Measurements from ENCODE around the gene EIF3CL.
"Not testable (repeated sequence)": the region's sequence is repeated elsewhere in the genome, so short reads cannot be mapped to it uniquely, and the experiment has no call there.

The EIF3CL gene

DNA sequence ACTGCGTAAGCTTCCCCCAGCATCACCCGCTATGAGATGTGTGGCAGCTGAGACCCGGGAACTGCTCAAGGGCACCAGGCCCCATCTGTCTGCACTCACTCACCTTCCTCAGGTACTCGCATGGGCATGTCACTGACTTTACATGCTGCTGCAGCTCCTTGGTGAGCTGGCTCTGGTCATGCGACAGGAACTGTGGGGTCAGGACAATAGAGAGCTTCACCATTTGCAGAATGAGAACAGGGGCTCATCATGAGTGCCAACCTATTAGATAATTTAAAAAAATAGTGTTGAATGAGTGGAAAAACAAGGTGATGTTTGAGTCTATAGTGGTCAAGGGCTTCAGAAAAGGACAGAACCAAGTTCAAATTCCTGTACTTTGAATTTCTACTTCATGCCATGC is 41.0 kb downstream of the EIF3CL start:
- not testable (repeated sequence) for DNase-seq (ENCODE audit: low read depth)

DNA sequence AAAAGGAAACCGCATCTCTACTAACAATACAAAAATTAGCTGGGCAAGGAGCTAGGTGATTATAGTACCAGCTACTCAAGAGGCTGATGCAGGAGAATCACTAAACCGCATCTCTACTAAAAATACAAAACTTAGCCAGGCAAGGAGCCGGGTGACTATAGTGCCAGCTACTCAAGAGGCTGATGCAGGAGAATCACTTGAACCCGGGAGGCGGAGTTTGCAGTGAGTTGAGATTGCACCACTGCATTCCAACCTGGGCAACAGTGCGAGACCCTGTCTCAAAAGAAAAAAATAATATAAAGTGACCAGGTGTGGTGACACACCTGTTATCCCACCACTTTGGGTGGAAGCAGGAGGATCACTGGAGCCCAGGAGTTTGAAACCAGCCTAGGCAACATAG is 65.4 kb downstream of the EIF3CL start:
- not testable (repeated sequence) for DNase-seq (ENCODE audit: low read depth)

DNA sequence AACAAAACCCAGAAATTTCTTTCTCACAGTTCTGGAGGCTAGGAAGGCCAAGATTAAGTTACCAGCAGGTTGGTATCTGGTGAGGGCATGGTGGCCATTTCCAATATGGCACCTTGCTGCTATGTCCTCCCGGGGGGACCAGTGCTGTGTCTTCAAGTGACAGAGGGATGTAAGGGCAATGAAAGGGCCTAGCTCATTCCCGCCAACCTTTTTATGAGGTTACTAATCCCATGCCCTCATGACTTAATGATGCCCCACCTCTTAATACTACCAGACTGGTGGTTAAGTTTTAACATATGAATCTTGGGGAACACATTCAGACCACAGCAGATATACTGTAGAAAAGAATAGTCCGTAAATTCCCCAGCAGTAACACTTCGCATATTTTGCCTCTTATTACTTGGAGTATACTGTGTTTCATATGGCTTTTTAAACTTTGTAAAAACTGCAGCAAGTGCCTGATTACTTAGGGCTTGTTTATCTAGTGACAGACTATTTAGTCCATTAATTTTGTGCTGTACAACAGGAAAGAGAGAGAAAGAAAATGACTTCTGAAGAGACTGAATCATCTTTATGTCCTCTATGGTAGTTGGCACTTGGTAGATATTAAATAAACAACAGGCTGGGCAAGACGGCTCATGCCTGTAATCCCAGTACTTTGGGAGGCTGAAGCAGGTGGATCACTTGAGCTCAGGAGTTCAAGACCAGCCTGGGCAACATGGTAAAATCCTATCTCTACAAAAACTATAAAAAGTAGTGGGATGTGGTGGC is 66.5 kb downstream of the EIF3CL start:
- DNase-seq (ENCODE audit: low read depth), result not testable (repeated sequence)

DNA sequence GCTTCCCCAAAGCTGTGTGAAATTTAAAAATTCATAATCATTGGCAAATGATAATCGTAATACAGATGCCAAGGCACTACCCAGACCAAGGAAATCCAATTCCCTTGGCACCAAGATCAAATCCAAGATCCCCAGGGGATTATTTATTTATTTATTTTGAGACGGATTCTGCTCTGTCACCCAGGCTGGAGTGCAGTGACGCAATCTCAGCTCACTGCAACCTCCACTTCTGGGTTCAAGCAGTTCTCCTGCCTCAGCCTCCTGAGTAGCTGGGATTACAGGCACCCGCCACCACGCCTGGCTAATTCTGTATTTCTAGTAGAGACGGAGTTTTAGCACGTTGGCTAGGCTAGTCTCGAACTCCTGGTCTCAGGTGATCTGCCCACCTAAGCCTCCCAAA is 68.0 kb downstream of the EIF3CL start:
- not testable (repeated sequence) for DNase-seq (ENCODE audit: low read depth)

DNA sequence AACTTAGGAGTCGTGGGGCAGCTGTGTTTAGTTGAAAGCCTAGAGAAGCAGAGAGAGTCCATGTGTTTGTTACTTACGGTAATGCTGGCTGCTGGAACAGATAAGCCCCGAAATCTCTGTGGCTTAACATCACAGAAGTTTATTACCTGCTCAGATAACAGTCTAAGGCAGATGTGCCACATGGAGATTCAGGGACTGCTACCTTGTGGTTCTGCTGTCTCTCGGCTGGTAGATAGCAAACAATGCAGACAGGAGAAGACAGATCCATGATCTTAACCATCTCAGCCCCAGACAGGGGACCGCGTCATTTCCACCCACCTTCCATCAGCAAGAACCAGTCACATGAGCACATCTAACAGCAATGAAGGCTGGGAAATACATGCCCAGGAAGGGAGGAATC is 71.0 kb downstream of the EIF3CL start:
- DNase-seq (ENCODE audit: low read depth), result not testable (repeated sequence)

DNA sequence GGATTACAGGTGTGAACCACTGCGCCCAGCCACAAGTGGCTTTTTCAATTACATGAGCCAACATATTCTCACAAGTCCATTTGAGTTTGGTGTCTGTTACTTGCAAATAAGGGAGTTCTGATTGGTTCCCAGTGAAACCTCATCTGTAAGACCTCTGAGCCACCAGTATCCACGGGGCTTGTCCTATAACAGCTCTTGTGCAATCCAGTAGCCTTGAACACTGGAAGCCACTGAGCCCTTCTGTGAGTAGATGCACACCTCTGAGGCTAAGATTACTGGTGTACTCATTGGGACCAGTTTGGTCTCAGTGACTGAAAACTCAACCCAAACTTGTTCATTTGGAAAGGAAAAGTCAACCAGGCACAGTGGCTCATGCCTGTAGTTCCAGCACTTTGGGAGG is 72.7 kb downstream of the EIF3CL start:
- not testable (repeated sequence) for DNase-seq (ENCODE audit: low read depth)

DNA sequence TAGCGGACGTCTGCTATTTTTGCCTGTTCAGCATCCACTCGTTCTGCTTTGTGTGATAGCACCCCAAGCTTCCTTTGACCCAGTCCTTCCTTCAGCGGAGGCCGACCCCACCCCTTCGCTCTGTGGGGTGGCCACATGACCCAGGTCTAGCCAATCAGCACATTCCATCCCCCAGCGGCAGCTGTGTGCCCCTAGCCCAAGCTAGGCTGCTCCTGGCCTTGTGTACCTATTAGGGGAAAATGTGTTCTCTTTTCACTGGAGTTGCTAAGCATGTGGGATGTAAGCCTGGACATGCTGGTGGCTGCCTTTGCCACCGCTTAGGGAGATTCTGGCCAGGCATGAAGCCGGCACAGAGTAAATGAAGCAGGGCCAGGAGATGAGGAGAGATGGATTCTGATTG is 73.4 kb downstream of the EIF3CL start:
- DNase-seq (ENCODE audit: low read depth), result not testable (repeated sequence)

Data from HS-5 (cell line).